A549 (cell line): ENCODE results near the gene MT1E.

Experiments
- NR3C1 ChIP-seq: fragments of >200 bp; sonication (Bioruptor Twin); formaldehyde crosslinking; IDR thresholded peaks from 3 replicates; pipeline ENCODE4 v1.6.1; 2017
- POLR2A ChIP-seq: IDR thresholded peaks from 2 replicates; pipeline ENCODE4 v1.6.1; 2012; ENCODE audit warnings: mild to moderate bottlenecking, low read length
- TF ChIP-seq, protein P1 (sequence below): IDR thresholded peaks from 2 replicates; pipeline ENCODE4 v1.6.1; 2012
- TF ChIP-seq, protein P2 (sequence below): fragments of >200 bp; sonication (Bioruptor Twin); formaldehyde crosslinking; IDR thresholded peaks from 3 replicates; pipeline ENCODE4 v1.5.1; 2016

DNA sequence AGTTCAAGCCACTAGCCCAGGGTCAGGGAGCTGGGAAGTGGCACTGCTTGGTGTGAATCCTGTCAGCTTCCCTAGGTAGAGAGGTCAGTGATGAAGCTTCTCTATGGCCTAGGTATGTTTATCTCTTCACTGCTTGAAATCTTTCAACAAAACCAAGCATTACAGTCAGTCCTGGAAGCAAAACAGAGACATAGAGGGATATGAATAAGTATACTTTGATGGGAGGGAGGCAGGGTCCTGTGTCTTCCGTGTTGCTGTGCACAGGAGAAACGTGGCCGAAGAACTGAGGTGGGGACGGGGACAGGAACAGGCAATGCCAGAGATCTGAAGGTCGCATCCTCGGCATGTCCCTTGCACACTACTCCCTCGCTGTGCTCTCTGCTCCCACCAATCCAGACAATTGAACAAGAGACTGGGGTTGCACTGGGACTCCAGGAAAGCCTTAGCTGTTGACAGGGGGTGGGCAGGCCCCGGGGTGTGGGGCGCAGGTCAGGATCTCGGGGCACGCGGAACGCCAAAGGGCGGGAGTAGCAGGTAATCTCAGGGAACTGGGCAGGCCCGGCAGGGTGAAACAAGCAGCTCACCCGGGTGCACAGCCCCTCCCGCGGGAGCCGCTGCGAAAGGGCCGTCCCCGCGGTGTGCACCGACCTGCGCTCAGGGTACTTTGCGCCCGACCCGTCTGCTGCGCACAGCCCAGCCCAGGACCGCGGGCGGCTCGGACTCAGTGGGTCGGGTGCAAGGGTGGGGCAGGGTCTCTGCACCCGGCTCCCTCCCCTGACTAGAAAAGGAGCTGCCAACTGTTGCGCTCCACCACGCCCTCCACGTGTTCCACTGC lies 43.6 kb downstream of the MT1E start, which contains the start of gene MT1H:
- no peak for TF ChIP-seq NR3C1
- TF ChIP-seq, protein P1, sequence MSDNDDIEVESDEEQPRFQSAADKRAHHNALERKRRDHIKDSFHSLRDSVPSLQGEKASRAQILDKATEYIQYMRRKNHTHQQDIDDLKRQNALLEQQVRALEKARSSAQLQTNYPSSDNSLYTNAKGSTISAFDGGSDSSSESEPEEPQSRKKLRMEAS, result no peak
- TF ChIP-seq, protein P2, sequence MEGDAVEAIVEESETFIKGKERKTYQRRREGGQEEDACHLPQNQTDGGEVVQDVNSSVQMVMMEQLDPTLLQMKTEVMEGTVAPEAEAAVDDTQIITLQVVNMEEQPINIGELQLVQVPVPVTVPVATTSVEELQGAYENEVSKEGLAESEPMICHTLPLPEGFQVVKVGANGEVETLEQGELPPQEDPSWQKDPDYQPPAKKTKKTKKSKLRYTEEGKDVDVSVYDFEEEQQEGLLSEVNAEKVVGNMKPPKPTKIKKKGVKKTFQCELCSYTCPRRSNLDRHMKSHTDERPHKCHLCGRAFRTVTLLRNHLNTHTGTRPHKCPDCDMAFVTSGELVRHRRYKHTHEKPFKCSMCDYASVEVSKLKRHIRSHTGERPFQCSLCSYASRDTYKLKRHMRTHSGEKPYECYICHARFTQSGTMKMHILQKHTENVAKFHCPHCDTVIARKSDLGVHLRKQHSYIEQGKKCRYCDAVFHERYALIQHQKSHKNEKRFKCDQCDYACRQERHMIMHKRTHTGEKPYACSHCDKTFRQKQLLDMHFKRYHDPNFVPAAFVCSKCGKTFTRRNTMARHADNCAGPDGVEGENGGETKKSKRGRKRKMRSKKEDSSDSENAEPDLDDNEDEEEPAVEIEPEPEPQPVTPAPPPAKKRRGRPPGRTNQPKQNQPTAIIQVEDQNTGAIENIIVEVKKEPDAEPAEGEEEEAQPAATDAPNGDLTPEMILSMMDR, result no peak
- TF ChIP-seq POLR2A, result no peak
